K562 (cell line): Measurements from ENCODE around the gene ETFBKMT. TPM values are rescaled to one million over a fixed set of nuclear protein-coding genes. Genes with fewer than 3 reads are reported as not detected.

ENCODE experiments used
- EP400 ChIP-seq: fragments of 450-650 bp; IDR thresholded peaks from 2 replicates; pipeline ENCODE4 v1.6.1; 2017; ENCODE audit warnings: antibody characterized with exemption, mild to moderate bottlenecking, moderate library complexity
- FOXP4 ChIP-seq: sonication (generic); formaldehyde crosslinking; IDR thresholded peaks from 2 replicates; pipeline ENCODE4 v1.8.0; 2022; ENCODE audit warnings: mild to moderate bottlenecking, missing genetic modification reagents, borderline replicate concordance
- GTF3C2 ChIP-seq: IDR thresholded peaks from 3 replicates; pipeline ENCODE4 v1.6.1; 2011; ENCODE audit warnings: borderline replicate concordance, mild to moderate bottlenecking, moderate library complexity; ENCODE audit not compliant: insufficient read length; ENCODE audit errors: extremely low read depth
- KAT8 ChIP-seq: fragments of 450-650 bp; IDR thresholded peaks from 2 replicates; pipeline ENCODE4 v1.6.1; 2016; ENCODE audit warnings: low read depth, mild to moderate bottlenecking
- MEF2D ChIP-seq: conservative IDR thresholded peaks from 2 replicates; pipeline ENCODE4 v1.6.1; 2016; ENCODE audit warnings: low read depth, missing genetic modification characterization, missing compliant biosample characterization
- REST ChIP-seq, 2 experiments: fragments of 450-650 bp; formaldehyde crosslinking in 1 of 2; IDR thresholded peaks; 2 replicates each; pipeline versions ENCODE4 v1.4.0 to v1.6.1; 2014 to 2020; ENCODE audit warnings: mild to moderate bottlenecking in 2 of 2, borderline replicate concordance in 1 of 2, low read depth in 1 of 2
- SP2 ChIP-seq: IDR thresholded peaks from 2 replicates; pipeline ENCODE4 v1.6.1; 2011; ENCODE audit warnings: mild to moderate bottlenecking, low read depth, low read length, moderate library complexity; ENCODE audit not compliant: poor library complexity, severe bottlenecking; ENCODE audit errors: extremely low read depth
- ZBED1 ChIP-seq: IDR thresholded peaks from 2 replicates; pipeline ENCODE4 v1.6.1; 2014
- ZNF717 ChIP-seq: fragments of 250-450 bp; sonication (Bioruptor Pico); IDR thresholded peaks from 2 replicates; pipeline ENCODE4 v1.5.0; 2021
- polyA plus RNA-seq, 8 experiments: library from polyadenylated mRNA; depleted of rRNA in 4 of 8; stranded (reverse) in 5 of 8; unstranded in 3 of 8; fragments of >200 nt; fragmentation: Nextera tagmentation in 2 of 8; fragmentation: Illumina TruSeq in 1 of 8; extraction: Ambion mirVana in 2 of 8; extraction: Trizol in 1 of 8; gene quantifications; 2 replicates each; pipeline versions ENCODE4 v1.2.1 to v1.2.3, GENCODE V29; 2011 to 2014; ENCODE audit warnings: inconsistent platforms in 1 of 8, missing spikeins in 1 of 8
- total RNA-seq, 7 experiments: library from RNA; depleted of rRNA in 6 of 7; stranded (reverse); fragments of >200 nt in 6 of 7; fragmentation: Illumina TruSeq in 2 of 7; extraction: Trizol in 2 of 7; gene quantifications; 2 replicates each; pipeline versions ENCODE4 v1.2.1 to v1.2.3, GENCODE V29; 2011 to 2021; ENCODE audit warnings: low replicate concordance in 1 of 7

The ETFBKMT gene
- total and polyA plus RNA-seq, 9 of the 15 experiments (the other 6 are each of a cell fraction or from before 2014, with no cell fraction given): 0.18 to 1.7 (median 0.96) TPM

GRCh38 chr12:31659087-31659942 lies at the start of gene ETFBKMT (continued):
- TF ChIP-seq REST (IDR thresholded peaks at IDR 0.05; ENCODE audit: borderline replicate concordance) (no peak), REST (CRISPR knock-in tag; IDR thresholded peaks at IDR 0.05; ENCODE audit: low read depth) (no peak), SP2 (no peak), MEF2D (tag) (no peak), EP400 (peak; percentile 55), FOXP4 (no peak), GTF3C2 (no peak), ZBED1 (no peak), KAT8 (no peak), ZNF717 (CRISPR knock-in tag) (no peak)
